Motor neuron (in vitro differentiated cells): ENCODE data around the gene HDAC9. TPM values are rescaled to one million over a fixed set of nuclear protein-coding genes. Genes with fewer than 3 reads are reported as not detected.

Experiments used
- ATAC-seq, 8 experiments: fragments of 200-7000 bp; cut with Tn5 transposase; replicated peaks in 6 of 8; 2 replicates each; pipeline ENCODE4 v1.8.0; 2021; ENCODE audit warnings: mild to moderate bottlenecking in 8 of 8, moderate library complexity in 8 of 8
- H3K27ac ChIP-seq, 2 donors: fragments of 250-450 bp; sonication (Bioruptor Pico); 2 replicates each; pipeline ENCODE4 v1.9.0; 2021; ENCODE audit warnings: antibody characterized with exemption in 2 of 2, mild to moderate bottlenecking in 2 of 2, moderate library complexity in 1 of 2
- H3K4me1 ChIP-seq, 2 donors: fragments of 250-450 bp; sonication (Bioruptor Pico); replicated peaks in 1 of 2; 2 replicates each; pipeline ENCODE4 v1.6.1; 2021; ENCODE audit warnings: antibody characterized with exemption in 2 of 2, mild to moderate bottlenecking in 2 of 2, moderate library complexity in 1 of 2
- H3K4me3 ChIP-seq, 5 donors: fragments of 250-450 bp; sonication (Bioruptor Pico); 2 replicates each; pipeline ENCODE4 v1.9.0; 2021; ENCODE audit warnings: antibody characterized with exemption in 5 of 5, mild to moderate bottlenecking in 5 of 5, moderate library complexity in 4 of 5
- WGBS, 10 experiments: fragments of 450-650 bp; shearing (Covaris generic); methylation state at CpG; one replicate each; pipeline ENCODE4 v1.0.0; 2022; 5-methylcytosine and 5-hydroxymethylcytosine counted together
- in situ Hi-C, 9 experiments: fragments of 400-800 bp; cut with MboI; loops; one replicate each; pipeline ENCODE4 v1.15.0; 2021; ENCODE audit warnings: low sequenced_read_pairs in 9 of 9, low pct_unique_long_range_greater_than_20kb in 2 of 9; ENCODE audit not compliant: unreplicated experiment in 9 of 9
- total RNA-seq, 8 experiments: library from RNA; unstranded; fragments of 300-600 nt; gene quantifications; 2 replicates each; pipeline versions ENCODE4 v1.2.3 to v1.2.4, GENCODE V29; 2022

The HDAC9 gene
- total RNA-seq, 8 experiments from 2014 or later, result 5.8 to 44.2 (median 22.7) TPM

GRCh38 chr7:18535810-18536415, 40.4 kb downstream of the HDAC9 start:
- no peak overlapping the region for H3K27ac ChIP-seq
- H3K4me1 ChIP-seq, result peaks cover 3 to 7% of the 10 kb centered on the region in 2 donors
- WGBS, 10 experiments, result 0 to 100% (median 72%) methylated on average over 1 to 2 of the region's 2 CpGs; no CpG with 5 or more reads in 1 of the 10 experiments
- in situ Hi-C loops, result no loop called here
- ATAC-seq, result peak in 1 of 8 experiments; percentile 52
- no peak overlapping the region for H3K4me3 ChIP-seq

GRCh38 chr7:18536486-18536885, 40.9 kb downstream of the HDAC9 start:
- 0 to 100% (median 52%) methylated on average over 1 of the region's 1 CpG; no CpG with 5 or more reads in 2 of the 10 experiments for WGBS, 10 experiments
- in situ Hi-C loops, result no loop called here
- H3K4me1 ChIP-seq, result peaks cover 3 to 7% of the 10 kb centered on the region in 2 donors
- no peak for ATAC-seq
- H3K4me3 ChIP-seq, result no peak overlapping the region
- H3K27ac ChIP-seq, result no peak overlapping the region

- Histone ChIP-seq H3K4me3 (no peak overlapping the region), H3K4me1 (peaks cover 3 to 7% of the 10 kb centered on the region in 2 donors), H3K27ac (no peak overlapping the region)
- ATAC-seq, result peak in 4 of 8 experiments; percentile 46 to 77 (median 74)
- in situ Hi-C loops, result no loop called here
Measured at GRCh38 chr7:18538554-18539250, 43.2 kb downstream of the HDAC9 start.

GRCh38 chr7:18540396-18540795, 44.8 kb downstream of the HDAC9 start:
- Histone ChIP-seq H3K4me3 (no peak overlapping the region), H3K27ac (no peak overlapping the region), H3K4me1 (peaks cover 3 to 7% of the 10 kb centered on the region in 2 donors)
- in situ Hi-C loops, result no loop called here
- ATAC-seq, result no peak
- WGBS, 10 experiments, result 80 to 100% (median 100%) methylated on average over 1 of the region's 1 CpG; no CpG with 5 or more reads in 1 of the 10 experiments

GRCh38 chr7:18541181-18541870, 45.8 kb downstream of the HDAC9 start:
- peak in 3 of 8 experiments; percentile 44 to 68 (median 52) for ATAC-seq
- 16 to 100% (median 59%) methylated on average over 1 to 4 of the region's 4 CpGs for WGBS, 10 experiments

GRCh38 chr7:18541871-18542212, 46.3 kb downstream of the HDAC9 start:
- Histone ChIP-seq H3K4me3 (no peak overlapping the region), H3K27ac (no peak overlapping the region), H3K4me1 (no peaks in the 10 kb centered on the region)
- WGBS, 10 experiments, result 71 to 100% (median 88%) methylated on average over 1 to 6 of the region's 6 CpGs
- ATAC-seq, result no peak
- in situ Hi-C loops, result no loop called here

More at GRCh38 chr7:18541181-18541870, 45.8 kb downstream of the HDAC9 start:
- in situ Hi-C loops, result no loop called here
- Histone ChIP-seq H3K27ac (no peak overlapping the region), H3K4me1 (no peaks in the 10 kb centered on the region), H3K4me3 (no peak overlapping the region)

- WGBS, 10 experiments, result 71 to 100% (median 93%) methylated on average over 1 to 3 of the region's 3 CpGs; no CpG with 5 or more reads in 2 of the 10 experiments
- in situ Hi-C loops, result no loop called here
Measured at GRCh38 chr7:18546576-18546975, 51.0 kb downstream of the HDAC9 start.

GRCh38 chr7:18547509-18548187, 52.1 kb downstream of the HDAC9 start:
- H3K4me1 ChIP-seq, result peaks cover 6% of the 10 kb centered on the region in 2 donors
- no peak overlapping the region for H3K27ac ChIP-seq
- WGBS, 10 experiments, result 60 to 100% (median 96%) methylated on average over 1 to 4 of the region's 4 CpGs; no CpG with 5 or more reads in 2 of the 10 experiments
- no peak overlapping the region for H3K4me3 ChIP-seq
- no peak for ATAC-seq
- in situ Hi-C loops, result no loop called here

More at GRCh38 chr7:18546576-18546975, 51.0 kb downstream of the HDAC9 start:
- H3K4me1 ChIP-seq, result no peaks in the 10 kb centered on the region
- ATAC-seq, result no peak
- H3K27ac ChIP-seq, result no peak overlapping the region
- no peak overlapping the region for H3K4me3 ChIP-seq

- 100% methylated on average over 1 of the region's 1 CpG; no CpG with 5 or more reads in 4 of the 10 experiments for WGBS, 10 experiments
- Histone ChIP-seq H3K27ac (no peak overlapping the region), H3K4me3 (no peak overlapping the region), H3K4me1 (peaks cover 6% of the 10 kb centered on the region in 2 donors)
- no peak for ATAC-seq
- in situ Hi-C loops, result no loop called here
Measured at GRCh38 chr7:18548534-18548933, 53.0 kb downstream of the HDAC9 start.

- in situ Hi-C loops, result loop anchor here in 4 of 9 experiments (25.0 kb wide), 1 partner anchor 188 kb away; no protein-coding TSS in a partner anchor
- WGBS, 10 experiments, result 33 to 100% (median 88%) methylated on average over 1 of the region's 1 CpG; no CpG with 5 or more reads in 5 of the 10 experiments
- no peak for ATAC-seq
Measured at GRCh38 chr7:18550574-18550973, 55.0 kb downstream of the HDAC9 start.

GRCh38 chr7:18552316-18552916, 56.9 kb downstream of the HDAC9 start:
- Histone ChIP-seq H3K4me1 (peaks cover 6% of the 10 kb centered on the region in 2 donors), H3K27ac (no peak overlapping the region), H3K4me3 (no peak overlapping the region)
- 49 to 100% (median 83%) methylated on average over 1 to 2 of the region's 2 CpGs; no CpG with 5 or more reads in 3 of the 10 experiments for WGBS, 10 experiments
- in situ Hi-C loops, result loop anchor here in 4 of 9 experiments (25.0 kb wide), 1 partner anchor 190 kb away; no protein-coding TSS in a partner anchor
- peak in 1 of 8 experiments; percentile 58 for ATAC-seq

More at GRCh38 chr7:18550574-18550973, 55.0 kb downstream of the HDAC9 start:
- no peak overlapping the region for H3K4me3 ChIP-seq
- peaks cover 6% of the 10 kb centered on the region in 2 donors for H3K4me1 ChIP-seq
- no peak overlapping the region for H3K27ac ChIP-seq

- WGBS, 10 experiments, result 56 to 98% (median 90%) methylated on average over 2 to 8 of the region's 8 CpGs; no CpG with 5 or more reads in 1 of the 10 experiments
- H3K27ac ChIP-seq, result no peak overlapping the region
- peaks cover 6% of the 10 kb centered on the region in 2 donors for H3K4me1 ChIP-seq
- H3K4me3 ChIP-seq, result no peak overlapping the region
- in situ Hi-C loops, result loop anchor here in 4 of 9 experiments (25.0 kb wide), 1 partner anchor 191 kb away; no protein-coding TSS in a partner anchor
- ATAC-seq, result peak in 1 of 8 experiments; percentile 58
Measured at GRCh38 chr7:18552943-18553604, 57.5 kb downstream of the HDAC9 start.
